HG02678 (cell line): ENCODE results near the gene NIBAN1.
"Not testable (repeated sequence)": the region's sequence is repeated elsewhere in the genome, so short reads cannot be mapped to it uniquely, and the experiment has no call there.

Experiments
- ATAC-seq: cut with Tn5 transposase; IDR thresholded peaks from one replicate; pipeline ENCODE4 v1.9.1; 2021; ENCODE audit warnings: mild to moderate bottlenecking, moderate library complexity; ENCODE audit not compliant: unreplicated experiment

NIBAN1 gene

GRCh38 chr1:184973272-184974055 is 844 bp downstream of the NIBAN1 start:
- peak; percentile 65 for ATAC-seq

DNA sequence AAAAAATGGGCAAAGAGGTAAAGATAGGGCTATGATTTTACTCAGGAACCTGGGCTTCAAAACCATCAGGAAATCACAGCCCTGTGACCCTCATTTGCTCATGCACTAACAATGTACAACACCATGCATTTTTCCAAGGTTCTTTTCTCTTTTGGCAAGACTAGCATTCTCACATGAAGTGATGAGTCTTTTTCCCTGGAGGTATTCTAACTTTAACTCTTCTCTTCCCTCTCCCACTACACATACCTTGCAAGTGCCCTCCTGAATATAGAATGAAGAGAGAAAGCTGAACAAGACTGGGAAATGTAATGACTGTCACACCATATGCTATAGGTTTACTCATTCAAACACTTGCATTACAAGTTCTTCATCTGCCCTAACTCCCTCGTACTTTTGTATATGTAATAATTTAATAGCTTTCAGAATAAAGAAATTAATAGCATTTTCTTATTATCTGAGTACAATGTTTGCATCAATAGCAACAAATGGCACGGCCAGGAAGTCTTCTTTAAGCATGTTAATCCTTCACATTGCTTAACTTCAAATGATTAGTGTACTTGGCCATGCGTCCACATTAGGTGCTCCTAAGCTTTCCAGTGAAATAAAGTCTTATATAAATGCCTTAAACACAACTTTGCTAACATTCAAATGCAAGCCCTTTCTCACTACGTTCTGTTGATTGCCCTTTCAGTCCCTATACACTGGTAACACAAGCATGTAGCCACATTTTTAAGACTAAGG is 1.8 kb downstream of the NIBAN1 start:
- ATAC-seq: no peak

- ATAC-seq: no peak
These were observed 2.6 kb downstream of the NIBAN1 start for GRCh38 chr1:184971522-184972265.

DNA sequence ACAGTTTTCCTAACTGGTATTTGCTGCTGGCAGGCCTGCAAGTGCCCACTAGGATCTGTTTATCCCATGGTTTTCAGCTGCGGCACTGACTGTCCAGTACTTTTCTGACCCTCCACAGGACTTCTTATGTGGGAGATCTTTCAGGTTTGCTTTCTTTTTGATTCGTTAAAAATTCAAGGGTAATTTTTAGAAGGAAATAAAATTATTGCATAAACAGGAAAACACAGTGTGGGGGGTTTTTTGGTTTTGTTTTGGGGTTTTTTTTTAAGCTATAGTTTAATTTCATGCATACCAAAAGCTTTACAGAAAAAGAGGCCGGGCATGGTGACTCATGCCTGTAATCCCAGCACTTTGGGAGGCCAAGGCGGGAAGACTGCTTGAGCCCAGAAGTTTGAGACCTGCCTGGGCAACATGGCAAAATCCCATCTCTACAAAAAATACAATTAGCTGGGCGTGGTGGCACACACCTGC is 3.6 kb downstream of the NIBAN1 start:
- ATAC-seq: no peak

- ATAC-seq: no peak
These were observed 7.3 kb downstream of the NIBAN1 start for GRCh38 chr1:184966989-184967388.

DNA sequence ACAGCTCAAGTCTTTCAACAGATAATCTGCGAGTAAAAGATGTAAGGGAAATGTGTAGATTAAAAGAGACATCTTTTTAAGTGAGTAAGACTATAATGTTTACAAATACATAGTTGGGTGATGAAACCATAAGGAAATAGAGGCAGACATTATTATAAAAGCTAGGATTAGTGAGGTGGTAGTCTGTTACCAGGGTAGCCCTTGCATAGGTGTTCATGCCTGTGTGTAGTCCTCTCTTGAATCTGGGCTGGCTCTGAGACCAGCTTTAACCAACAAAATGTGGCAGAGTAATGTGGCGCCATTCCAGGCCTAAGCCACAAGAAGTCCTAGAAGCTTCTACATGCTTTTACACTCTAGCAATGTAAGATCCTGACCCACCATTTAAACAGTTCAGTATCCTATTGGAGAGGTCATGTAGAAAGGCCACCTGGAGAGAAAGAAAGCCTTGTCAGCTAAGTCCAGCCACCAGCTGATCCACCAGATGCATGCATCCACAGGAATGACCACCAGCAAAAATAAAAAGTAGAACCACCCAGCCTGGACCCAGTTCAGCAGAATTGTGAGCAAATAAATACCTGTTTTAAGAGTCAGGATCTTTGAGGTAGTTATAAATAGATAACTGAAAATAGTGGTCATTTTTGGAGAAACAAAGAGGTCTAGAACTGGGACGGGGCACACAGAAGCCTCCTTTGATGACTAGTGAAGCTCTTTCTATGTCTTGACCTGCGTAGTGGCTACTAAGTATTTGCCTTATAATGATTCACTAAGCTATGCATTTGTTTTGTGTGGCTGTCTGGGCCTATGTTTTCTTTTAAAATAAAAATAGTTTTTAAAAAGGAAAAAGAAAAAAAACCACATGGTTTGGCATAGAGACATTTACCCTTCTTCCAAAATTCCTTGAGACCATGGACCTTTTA is 8.1 kb downstream of the NIBAN1 start:
- no peak for ATAC-seq

- no peak for ATAC-seq
These were observed 8.9 kb downstream of the NIBAN1 start for GRCh38 chr1:184965439-184965838.

DNA sequence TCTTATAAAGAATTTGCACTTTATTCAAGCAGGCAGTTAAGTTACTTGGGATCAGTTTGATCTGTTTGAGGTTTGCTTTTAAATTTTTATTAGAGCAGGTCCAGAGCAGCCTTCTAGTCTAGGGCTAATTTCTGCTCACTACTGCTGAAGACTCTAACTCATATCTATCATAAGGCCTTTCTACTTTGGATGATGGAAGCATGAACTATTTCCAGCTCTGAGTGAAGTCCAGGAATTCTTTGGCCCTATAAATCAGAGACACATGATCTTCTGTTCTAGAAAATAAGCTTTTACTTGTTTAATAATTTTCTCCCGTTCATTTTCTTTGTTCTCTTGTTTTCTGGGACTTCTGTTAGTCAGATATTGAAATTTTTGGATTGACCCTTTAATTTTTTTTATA is 14.7 kb downstream of the NIBAN1 start:
- no peak for ATAC-seq

DNA sequence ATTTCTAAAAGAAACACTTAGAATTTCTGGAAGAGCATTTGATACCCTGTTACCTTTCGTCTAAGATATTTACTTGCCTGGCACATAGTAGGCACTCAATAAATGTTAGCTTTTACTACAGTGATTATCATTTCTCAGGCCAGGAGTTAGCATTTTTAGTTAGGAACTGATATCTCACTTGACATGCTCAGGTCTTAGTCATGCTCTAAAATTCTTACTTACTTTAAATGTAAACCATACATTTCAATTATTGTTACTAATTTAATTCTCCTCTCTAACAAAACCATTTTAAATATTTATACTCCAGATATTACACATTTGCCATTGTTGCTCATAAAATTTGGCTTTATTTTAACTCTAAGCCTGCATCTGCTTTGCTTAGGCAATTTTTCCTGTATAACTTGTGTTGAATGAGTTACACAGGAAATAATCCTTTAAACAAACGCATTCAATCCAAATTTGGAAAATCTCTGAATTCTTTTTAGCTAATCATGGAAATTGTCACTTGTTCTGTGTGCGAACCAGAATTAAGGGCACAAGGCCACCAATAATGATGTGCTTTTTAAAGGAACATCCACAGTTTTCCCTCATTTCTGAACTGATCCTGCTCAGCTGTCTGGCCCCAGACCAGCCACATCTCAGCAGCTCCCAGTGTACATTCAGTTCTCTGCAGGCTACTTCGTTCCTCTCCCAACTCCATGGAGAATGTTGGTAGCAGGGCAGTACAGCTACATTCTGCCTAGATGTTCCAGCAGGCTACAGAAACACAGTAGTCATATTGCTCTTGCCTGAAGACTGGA is 15.6 kb downstream of the NIBAN1 start:
- no peak for ATAC-seq

DNA sequence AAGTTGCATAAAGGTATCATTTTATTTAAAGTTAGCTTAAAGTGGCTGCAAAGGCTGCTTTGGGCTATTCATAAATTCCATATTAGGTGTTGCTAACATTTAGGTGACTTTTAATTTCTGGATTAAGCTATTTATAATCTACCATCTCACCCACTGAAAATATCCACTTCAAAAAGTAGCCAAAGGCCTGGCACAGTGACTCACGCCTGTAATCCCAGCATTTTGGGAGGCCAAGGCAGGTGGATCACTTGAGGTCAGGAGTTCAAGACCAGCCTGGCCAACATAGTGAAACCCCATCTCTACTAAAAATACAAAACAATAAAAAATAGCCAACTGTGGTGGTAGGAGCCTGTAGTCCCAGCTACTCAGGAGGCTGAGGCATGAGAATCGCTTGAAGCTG is 16.4 kb downstream of the NIBAN1 start:
- ATAC-seq: not testable (repeated sequence)

DNA sequence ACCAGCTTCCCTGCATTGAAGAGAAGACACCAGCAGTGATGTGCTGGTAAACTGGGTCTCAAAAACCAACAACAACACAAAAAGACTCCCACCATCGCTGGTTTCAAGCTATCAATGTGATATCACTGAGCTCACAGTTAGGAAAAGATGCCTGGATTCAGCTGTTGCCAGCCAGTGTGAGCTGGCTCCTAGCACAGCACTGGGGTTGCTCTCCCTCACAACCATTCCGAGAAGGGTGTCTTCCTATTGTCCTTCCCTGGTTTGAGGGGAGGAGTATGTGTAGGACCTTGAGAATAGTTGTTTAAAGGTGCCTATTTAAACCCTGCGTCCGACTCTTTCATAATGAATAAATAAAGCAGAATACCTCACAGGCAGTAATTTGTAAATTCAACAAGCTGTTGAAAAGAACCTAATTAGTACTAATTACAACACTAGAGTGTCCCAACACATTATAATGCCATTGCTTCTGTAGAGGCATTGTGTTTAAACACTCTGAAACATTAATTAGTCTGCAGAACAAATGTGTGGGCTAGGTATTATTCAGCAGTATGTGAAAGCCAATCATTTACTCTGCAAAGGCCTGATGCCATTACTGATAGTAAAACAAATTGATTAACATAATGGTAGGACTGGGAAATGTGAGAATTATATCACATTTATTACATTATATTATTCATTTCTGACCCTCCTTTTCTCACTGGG is 17.2 kb downstream of the NIBAN1 start:
- ATAC-seq: no peak

- ATAC-seq: no peak
These were observed 19.9 kb downstream of the NIBAN1 start for GRCh38 chr1:184954232-184954995.

DNA sequence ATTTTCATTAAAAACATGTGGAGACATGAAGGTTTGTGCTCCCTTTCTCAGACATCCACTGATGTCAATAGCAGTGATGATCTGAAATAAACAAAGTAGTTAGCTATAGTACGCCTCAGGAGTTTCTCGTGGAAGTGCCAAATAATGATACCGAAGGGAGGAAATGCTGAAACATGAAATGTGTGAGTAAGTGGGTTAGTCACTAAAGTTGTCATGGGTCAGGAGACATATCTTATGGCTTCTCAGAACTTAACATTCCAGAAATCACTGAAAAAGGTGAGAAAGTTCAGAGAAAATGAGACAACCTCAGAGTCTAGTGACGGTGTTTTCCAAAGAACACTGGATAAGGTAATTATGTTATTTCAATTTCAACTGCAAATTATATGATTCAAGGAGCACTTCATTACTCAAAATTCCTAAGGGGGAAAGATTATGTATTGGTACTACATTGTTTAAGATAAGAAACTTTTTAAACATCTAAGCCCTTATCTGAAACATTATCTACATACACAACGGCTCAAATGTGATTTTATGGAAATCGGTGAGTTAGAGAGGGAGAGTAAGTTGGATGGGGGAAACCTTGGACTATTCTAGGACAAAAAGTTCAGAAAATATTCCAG is 20.6 kb downstream of the NIBAN1 start:
- no peak for ATAC-seq

DNA sequence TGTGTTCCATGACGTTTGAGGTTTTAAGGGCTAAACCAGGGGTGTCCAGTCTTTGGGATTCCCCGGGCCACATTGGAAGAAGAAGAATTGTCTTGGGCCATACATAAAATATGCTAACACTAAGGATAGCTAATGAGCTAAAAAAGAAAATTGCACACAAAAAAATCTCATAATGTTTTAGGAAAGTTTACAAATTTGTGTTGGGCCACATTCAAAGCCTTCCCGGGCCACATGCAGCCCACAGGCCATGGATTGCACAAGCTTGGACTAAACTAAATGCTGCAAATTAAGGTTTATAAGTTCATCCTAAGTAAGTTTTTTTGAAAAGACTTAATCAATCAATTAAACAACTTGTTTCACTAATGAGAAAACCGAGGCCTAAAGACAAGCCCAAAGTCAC is 21.9 kb downstream of the NIBAN1 start:
- no peak for ATAC-seq

GRCh38 chr1:184951788-184952187 is 22.5 kb downstream of the NIBAN1 start:
- ATAC-seq: no peak

- ATAC-seq: no peak
These were observed 23.4 kb downstream of the NIBAN1 start for GRCh38 chr1:184950906-184951305.

GRCh38 chr1:184950227-184950626 is 24.1 kb downstream of the NIBAN1 start:
- ATAC-seq: no peak
